GM12865 (cell line): Measurements from ENCODE around the gene TMEM115.

ENCODE experiments used
- DNase-seq: peaks from one replicate; pipeline ENCODE4 v3.0.0; 2010; ENCODE audit warnings: low read depth
- H3K4me3 ChIP-seq: 2 replicates; pipeline ENCODE4 v1.5.1; 2011; ENCODE audit warnings: mild to moderate bottlenecking, low read depth, low read length, control low read depth
- CTCF ChIP-seq: IDR thresholded peaks from 2 replicates; pipeline ENCODE4 v1.5.1; 2011; ENCODE audit warnings: low read length, control low read depth, low read depth, inconsistent platforms; ENCODE audit not compliant: insufficient read depth; ENCODE audit errors: missing control alignments

The TMEM115 gene

GRCh38 chr3:50354186-50354764, 5.0 kb downstream of the TMEM115 start:
- no peak for TF ChIP-seq CTCF
- no peak for DNase-seq
- no peak overlapping the region for H3K4me3 ChIP-seq

GRCh38 chr3:50353245-50354004, 5.9 kb downstream of the TMEM115 start:
- DNase-seq = no peak
- no peak overlapping the region for H3K4me3 ChIP-seq
- no peak for TF ChIP-seq CTCF

GRCh38 chr3:50352781-50353180, 6.5 kb downstream of the TMEM115 start:
- peak; percentile 18 for TF ChIP-seq CTCF
- no peak overlapping the region for H3K4me3 ChIP-seq
- no peak for DNase-seq

- no peak for DNase-seq
- H3K4me3 ChIP-seq = peak overlapping the region; percentile 75
- TF ChIP-seq CTCF = no peak
Observed at GRCh38 chr3:50351323-50351697, 8.0 kb downstream of the TMEM115 start.

- TF ChIP-seq CTCF = no peak
- peak; percentile 97 for DNase-seq
- peak within 1 kb of the TSS; percentile 75 for H3K4me3 ChIP-seq
Observed at GRCh38 chr3:50350527-50351322, 8.6 kb downstream of the TMEM115 start, which contains the start of the genes CYB561D2 and NPRL2. Gene CYB561D2, plus strand, starts transcription at chr3:50350862. Its CDS starts 572 bp downstream, at chr3:50351434. Gene NPRL2, minus strand, starts transcription at chr3:50350775. Its CDS starts 123 bp downstream, at chr3:50350652.

- no peak for DNase-seq
- peak overlapping the region; percentile 75 for H3K4me3 ChIP-seq
- no peak for TF ChIP-seq CTCF
Observed at GRCh38 chr3:50350213-50350526, 9.2 kb downstream of the TMEM115 start.
